ENCODE measurements around the gene SELPLG. TPM values are rescaled to one million over a fixed set of nuclear protein-coding genes. Genes with fewer than 3 reads are reported as not detected.
"Not testable (repeated sequence)": the region's sequence is repeated elsewhere in the genome, so short reads cannot be mapped to it uniquely, and the experiment has no call there.

The SELPLG gene
- 1.2 and 2.4 TPM in 2 replicates for total RNA-seq (2014; rRNA removed; shearing (Covaris generic))

GRCh38 chr12:108633534-108634248, at the start of gene SELPLG:
SELPLG (minus strand) TSS chr12:108633894; CDS start chr12:108624307, 9,587 bp downstream.
- DNase-seq (ENCODE audit: low spot score): no peak

GRCh38 chr12:108681317-108681716, 47.6 kb upstream of the SELPLG start:
- no peak for DNase-seq (ENCODE audit: low spot score)

- no peak for DNase-seq (ENCODE audit: low spot score)
Observed at GRCh38 chr12:108679106-108679681, 45.5 kb upstream of the SELPLG start.

- DNase-seq (ENCODE audit: low spot score): no peak
Observed at GRCh38 chr12:108678104-108678730, 44.5 kb upstream of the SELPLG start.

GRCh38 chr12:108677381-108677780, 43.7 kb upstream of the SELPLG start:
- DNase-seq (ENCODE audit: low spot score): no peak

- no peak for DNase-seq (ENCODE audit: low spot score)
Observed at GRCh38 chr12:108676707-108677106, 43.0 kb upstream of the SELPLG start.

- no peak for DNase-seq (ENCODE audit: low spot score)
Observed at GRCh38 chr12:108675792-108676191, 42.1 kb upstream of the SELPLG start.

- no peak for DNase-seq (ENCODE audit: low spot score)
Observed at GRCh38 chr12:108672054-108672453, 38.4 kb upstream of the SELPLG start.

GRCh38 chr12:108671110-108671509, 37.4 kb upstream of the SELPLG start:
- DNase-seq (ENCODE audit: low spot score): no peak

GRCh38 chr12:108670066-108670631, 36.5 kb upstream of the SELPLG start:
- no peak for DNase-seq (ENCODE audit: low spot score)

GRCh38 chr12:108668542-108668941, 34.8 kb upstream of the SELPLG start:
- DNase-seq (ENCODE audit: low spot score): no peak

GRCh38 chr12:108668063-108668462, 34.4 kb upstream of the SELPLG start:
- DNase-seq (ENCODE audit: low spot score): no peak

GRCh38 chr12:108667349-108667748, 33.7 kb upstream of the SELPLG start:
- no peak for DNase-seq (ENCODE audit: low spot score)

GRCh38 chr12:108666401-108666881, 32.7 kb upstream of the SELPLG start:
- DNase-seq (ENCODE audit: low spot score): no peak

GRCh38 chr12:108665608-108666202, 32.0 kb upstream of the SELPLG start:
- no peak for DNase-seq (ENCODE audit: low spot score)

GRCh38 chr12:108664338-108665258, 30.9 kb upstream of the SELPLG start:
- DNase-seq (ENCODE audit: low spot score): peak; percentile 90

- DNase-seq (ENCODE audit: low spot score): no peak
Observed at GRCh38 chr12:108663324-108664015, 29.8 kb upstream of the SELPLG start.

- DNase-seq (ENCODE audit: low spot score): not testable (repeated sequence)
Observed at GRCh38 chr12:108658115-108658514, 24.4 kb upstream of the SELPLG start.

- DNase-seq (ENCODE audit: low spot score): no peak
Observed at GRCh38 chr12:108657130-108657745, 23.5 kb upstream of the SELPLG start.

GRCh38 chr12:108656247-108656646, 22.6 kb upstream of the SELPLG start:
- not testable (repeated sequence) for DNase-seq (ENCODE audit: low spot score)
